T-cell (primary cell): ENCODE results near the gene GRIN2A. TPM values are rescaled to one million over a fixed set of nuclear protein-coding genes. Genes with fewer than 3 reads are reported as not detected.

ENCODE experiments used
- ATAC-seq, 4 experiments: fragments of 200-7000 bp in 3 of 4; fragments of 150-1000 bp in 1 of 4; cut with Tn5 transposase; replicated peaks in 1 of 4; 1 replicate in 3 of 4; 2 replicates in 1 of 4; pipeline ENCODE4 v1.10.0; 2021; ENCODE audit warnings: moderate library complexity in 3 of 4, mild to moderate bottlenecking in 2 of 4, moderate number of reproducible peaks in 1 of 4
- CTCF ChIA-PET, 2 donors: fragments of 300-600 bp; sonication (Branson Sonifier 250); formaldehyde crosslinking; loops; one replicate each; lab custom pipeline; 2022; ENCODE audit warnings: antibody characterized with exemption in 2 of 2; lab: Charles Lee
- POLR2A ChIA-PET, 2 donors: fragments of 300-600 bp; sonication (Branson Sonifier 250); formaldehyde crosslinking; loops; one replicate each; lab custom pipeline; 2022; ENCODE audit warnings: antibody characterized with exemption in 2 of 2; lab: Charles Lee
- DNase-seq, 35 experiments: peaks; one replicate each; pipeline versions ENCODE4 v3.0.0 to v3.0.0-alpha.2; 2013 to 2023
- H3K27ac ChIP-seq: one replicate; pipeline ENCODE4 v1.5.1; 2013; ENCODE audit warnings: low read length
- H3K27me3 ChIP-seq, 2 experiments: replicated peaks in 1 of 2; 1 replicate in 1 of 2; 2 replicates in 1 of 2; pipeline versions ENCODE4 v1.6.1 to v1.7.0; 2013; ENCODE audit warnings: low read length in 1 of 2, mixed read lengths in 1 of 2; ENCODE audit not compliant: control insufficient read depth in 2 of 2, insufficient read depth in 2 of 2; ENCODE audit errors: extremely low read depth in 1 of 2
- H3K36me3 ChIP-seq, 2 donors: 1 replicate in 1 of 2; 2 replicates in 1 of 2; pipeline versions ENCODE4 v1.6.1 to v1.7.0; 2013; ENCODE audit warnings: low read length in 1 of 2; ENCODE audit not compliant: control insufficient read depth in 2 of 2, insufficient read depth in 1 of 2; ENCODE audit errors: extremely low read depth in 1 of 2
- H3K4me1 ChIP-seq, 2 experiments: 1 replicate in 1 of 2; 2 replicates in 1 of 2; pipeline versions ENCODE4 v1.6.1 to v1.7.0; 2013; ENCODE audit warnings: low read length in 2 of 2, mixed read lengths in 1 of 2; ENCODE audit not compliant: insufficient read depth in 2 of 2, control insufficient read depth in 1 of 2; ENCODE audit errors: extremely low read depth in 1 of 2
- H3K4me3 ChIP-seq, 2 donors: 1 replicate in 1 of 2; 2 replicates in 1 of 2; pipeline versions ENCODE4 v1.5.1 to v1.7.0; 2013; ENCODE audit warnings: mild to moderate bottlenecking in 2 of 2, low read length in 1 of 2, moderate library complexity in 1 of 2; ENCODE audit not compliant: control insufficient read depth in 1 of 2; ENCODE audit errors: extremely low read depth in 1 of 2
- H3K9me3 ChIP-seq: 2 replicates; pipeline ENCODE4 v1.7.0; 2013
- H3K27ac Mint-ChIP-seq, 2 donors: one replicate each; pipeline ENCODE4 v1.8.0; 2020 to 2021; ENCODE audit warnings: mild to moderate bottlenecking in 2 of 2, mixed read lengths in 2 of 2
- H3K27me3 Mint-ChIP-seq, 2 donors: one replicate each; pipeline ENCODE4 v1.8.0; 2021 to 2022; ENCODE audit warnings: mixed read lengths in 2 of 2
- H3K36me3 Mint-ChIP-seq: one replicate; pipeline ENCODE4 v1.8.0; 2021; ENCODE audit warnings: mixed read lengths
- H3K4me1 Mint-ChIP-seq, 3 donors: one replicate each; pipeline ENCODE4 v1.8.0; 2020 to 2022; ENCODE audit warnings: mixed read lengths in 3 of 3, mild to moderate bottlenecking in 1 of 3
- H3K4me3 Mint-ChIP-seq, 3 donors: one replicate each; pipeline ENCODE4 v1.8.0; 2020 to 2022; ENCODE audit warnings: mild to moderate bottlenecking in 3 of 3, mixed read lengths in 3 of 3, moderate library complexity in 3 of 3
- H3K9me3 Mint-ChIP-seq, 3 donors: one replicate each; pipeline ENCODE4 v1.8.0; 2020 to 2022; ENCODE audit warnings: mixed read lengths in 3 of 3
- WGBS: methylation state at CpG from one replicate; pipeline ENCODE4 v1.1.5; 2013; ENCODE audit warnings: missing lambda C conversion rate; ENCODE audit not compliant: insufficient coverage; 5-methylcytosine and 5-hydroxymethylcytosine counted together
- total RNA-seq, 35 experiments: library from RNA in 6 of 35; stranded (reverse) in 6 of 35; fragments of 120-200 nt in 1 of 35; gene quantifications; one replicate each; pipeline versions ENCODE4 v1.2.1 to v1.2.4 and lab custom pipeline; 2013 to 2026

GRIN2A gene
- total RNA-seq, 5 donors from 2014 or later (not counting 1 experiment from before 2014, with no cell fraction given), result 0.03 TPM; not detected in 4

DNA sequence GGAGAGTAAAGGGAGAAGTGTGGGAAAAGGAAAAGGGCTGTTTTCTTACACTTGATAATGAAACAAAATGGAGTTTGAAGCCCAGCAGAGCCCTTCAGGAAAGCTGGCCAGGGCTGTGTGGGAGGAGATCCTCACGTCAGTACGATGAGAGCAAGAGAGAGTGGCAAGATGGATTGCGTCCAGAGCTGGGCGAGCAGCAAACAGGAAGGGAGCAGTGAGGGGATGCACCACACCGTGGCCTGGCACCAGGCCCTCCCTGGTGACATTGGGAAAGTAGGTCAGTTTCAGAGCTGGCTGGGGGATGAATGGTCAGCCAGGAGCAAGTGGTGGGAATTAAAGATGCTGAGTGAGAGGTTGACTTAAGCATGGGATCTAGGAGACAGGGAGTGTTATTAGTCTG lies 273.6 kb downstream of the GRIN2A start:
- POLR2A ChIA-PET, result no interaction called here
- Histone ChIP-seq H3K27me3 (no peaks in the 10 kb centered on the region), H3K27ac (no peak overlapping the region), H3K9me3 (no peaks in the 10 kb centered on the region), H3K36me3 (no peaks in the 10 kb centered on the region), H3K4me1 (no peaks in the 10 kb centered on the region), H3K4me3 (no peak overlapping the region)
- Mint-ChIP-seq H3K4me3 (no peak overlapping the region), H3K36me3 (no peaks in the 10 kb centered on the region), H3K9me3 (peaks cover 0 to 18% (median 4%) of the 10 kb centered on the region in 3 donors), H3K27me3 (no peaks in the 10 kb centered on the region), H3K27ac (no peak overlapping the region), H3K4me1 (no peaks in the 10 kb centered on the region)
- ATAC-seq (no peak), DNase-seq (no peak)
- CTCF ChIA-PET, result no interaction called here
- WGBS, result 44% methylated on average over 4 of the region's 5 CpGs

- H3K9me3 Mint-ChIP-seq, result peaks cover 0 to 18% (median 4%) of the 10 kb centered on the region in 3 donors
- H3K27me3 Mint-ChIP-seq, result no peaks in the 10 kb centered on the region
- ChIA-PET CTCF (no interaction called here), POLR2A (no interaction called here)
- H3K4me3 ChIP-seq, result no peak overlapping the region
- 94% methylated on average over 7 of the region's 8 CpGs for WGBS
- H3K36me3 ChIP-seq, result no peaks in the 10 kb centered on the region
- no peak overlapping the region for H3K27ac Mint-ChIP-seq
- H3K27ac ChIP-seq, result no peak overlapping the region
- H3K9me3 ChIP-seq, result no peaks in the 10 kb centered on the region
- H3K27me3 ChIP-seq, result no peaks in the 10 kb centered on the region
- H3K4me1 ChIP-seq, result no peaks in the 10 kb centered on the region
- H3K4me1 Mint-ChIP-seq, result no peaks in the 10 kb centered on the region
- no peaks in the 10 kb centered on the region for H3K36me3 Mint-ChIP-seq
- ATAC-seq, result no peak
- DNase-seq, result no peak
- no peak overlapping the region for H3K4me3 Mint-ChIP-seq
These were observed 274.5 kb downstream of the GRIN2A start for GRCh38 chr16:9907752-9908151.

GRCh38 chr16:9906218-9906617 lies 276.0 kb downstream of the GRIN2A start:
- no peaks in the 10 kb centered on the region for H3K4me1 ChIP-seq
- no CpG with 5 or more reads among the region's 3 CpGs for WGBS
- Mint-ChIP-seq H3K27ac (no peak overlapping the region), H3K4me3 (no peak overlapping the region), H3K36me3 (no peaks in the 10 kb centered on the region), H3K4me1 (no peaks in the 10 kb centered on the region), H3K9me3 (peaks cover 2 to 13% (median 7%) of the 10 kb centered on the region in 3 donors), H3K27me3 (no peaks in the 10 kb centered on the region)
- DNase-seq (no peak), ATAC-seq (no peak)
- H3K36me3 ChIP-seq, result no peaks in the 10 kb centered on the region
- ChIA-PET CTCF (no interaction called here), POLR2A (no interaction called here)
- H3K27ac ChIP-seq, result no peak overlapping the region
- no peaks in the 10 kb centered on the region for H3K27me3 ChIP-seq
- no peaks in the 10 kb centered on the region for H3K9me3 ChIP-seq
- no peak overlapping the region for H3K4me3 ChIP-seq

DNA sequence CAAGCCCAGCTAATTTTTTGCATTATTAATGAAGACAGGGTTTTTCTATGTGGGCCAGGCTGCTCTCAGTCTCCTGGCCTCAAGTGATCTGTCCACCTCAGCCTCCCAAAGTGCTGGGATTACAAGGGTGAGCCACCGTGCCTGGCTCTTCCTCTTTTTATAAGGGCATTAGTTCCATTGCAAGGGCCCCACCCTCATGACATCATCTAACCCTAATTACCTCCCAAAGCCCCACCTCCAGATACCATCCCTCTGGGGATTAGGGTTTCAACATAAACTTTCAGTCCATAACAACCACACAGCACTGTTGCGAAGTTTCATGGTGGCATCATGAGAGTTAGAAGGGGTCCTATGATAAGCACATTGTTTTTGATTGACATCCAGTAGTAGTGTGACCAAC lies 277.7 kb downstream of the GRIN2A start:
- DNase-seq, result no peak
- H3K4me3 Mint-ChIP-seq, result no peak overlapping the region
- H3K27me3 Mint-ChIP-seq, result no peaks in the 10 kb centered on the region
- H3K4me1 ChIP-seq, result no peaks in the 10 kb centered on the region
- POLR2A ChIA-PET, result no interaction called here
- no peaks in the 10 kb centered on the region for H3K4me1 Mint-ChIP-seq
- H3K4me3 ChIP-seq, result no peak overlapping the region
- H3K36me3 Mint-ChIP-seq, result no peaks in the 10 kb centered on the region
- CTCF ChIA-PET, result no interaction called here
- H3K27ac Mint-ChIP-seq, result no peak overlapping the region
- peaks cover 2 to 19% (median 7%) of the 10 kb centered on the region in 3 donors for H3K9me3 Mint-ChIP-seq
- H3K36me3 ChIP-seq, result no peaks in the 10 kb centered on the region
- WGBS, result 86% methylated on average over 1 of the region's 2 CpGs
- no peak overlapping the region for H3K27ac ChIP-seq
- ATAC-seq, result no peak
- H3K9me3 ChIP-seq, result no peaks in the 10 kb centered on the region
- no peaks in the 10 kb centered on the region for H3K27me3 ChIP-seq

GRCh38 chr16:9900576-9900975 lies 281.7 kb downstream of the GRIN2A start:
- no peak overlapping the region for H3K4me3 Mint-ChIP-seq
- H3K27ac ChIP-seq, result no peak overlapping the region
- CTCF ChIA-PET, result no interaction called here
- H3K9me3 Mint-ChIP-seq, result peaks cover 2 to 12% (median 3%) of the 10 kb centered on the region in 3 donors
- WGBS, result no CpG with 5 or more reads among the region's 4 CpGs
- H3K27me3 ChIP-seq, result no peaks in the 10 kb centered on the region
- no peaks in the 10 kb centered on the region for H3K9me3 ChIP-seq
- no peaks in the 10 kb centered on the region for H3K36me3 ChIP-seq
- DNase-seq (no peak), ATAC-seq (no peak)
- POLR2A ChIA-PET, result no interaction called here
- no peaks in the 10 kb centered on the region for H3K4me1 Mint-ChIP-seq
- no peak overlapping the region for H3K4me3 ChIP-seq
- H3K27ac Mint-ChIP-seq, result no peak overlapping the region
- H3K27me3 Mint-ChIP-seq, result no peaks in the 10 kb centered on the region
- H3K36me3 Mint-ChIP-seq, result no peaks in the 10 kb centered on the region
- no peaks in the 10 kb centered on the region for H3K4me1 ChIP-seq

- H3K9me3 ChIP-seq, result no peaks in the 10 kb centered on the region
- H3K27ac ChIP-seq, result no peak overlapping the region
- no peaks in the 10 kb centered on the region for H3K27me3 ChIP-seq
- Mint-ChIP-seq H3K27ac (no peak overlapping the region), H3K27me3 (no peaks in the 10 kb centered on the region), H3K36me3 (no peaks in the 10 kb centered on the region), H3K9me3 (peaks cover 2 to 22% (median 3%) of the 10 kb centered on the region in 3 donors), H3K4me3 (no peak overlapping the region), H3K4me1 (no peaks in the 10 kb centered on the region)
- CTCF ChIA-PET, result interaction anchor here in 1 of 2 donors (0.7 kb wide), 1 partner anchor 200 kb away, joined by 17 read pairs; no protein-coding TSS in a partner anchor
- POLR2A ChIA-PET, result no interaction called here
- no peak overlapping the region for H3K4me3 ChIP-seq
- no peaks in the 10 kb centered on the region for H3K4me1 ChIP-seq
- WGBS, result 56% methylated on average over 3 of the region's 4 CpGs
- no peaks in the 10 kb centered on the region for H3K36me3 ChIP-seq
- no peak for DNase-seq
- ATAC-seq, result no peak
These were observed 283.7 kb downstream of the GRIN2A start for GRCh38 chr16:9898555-9898954.

DNA sequence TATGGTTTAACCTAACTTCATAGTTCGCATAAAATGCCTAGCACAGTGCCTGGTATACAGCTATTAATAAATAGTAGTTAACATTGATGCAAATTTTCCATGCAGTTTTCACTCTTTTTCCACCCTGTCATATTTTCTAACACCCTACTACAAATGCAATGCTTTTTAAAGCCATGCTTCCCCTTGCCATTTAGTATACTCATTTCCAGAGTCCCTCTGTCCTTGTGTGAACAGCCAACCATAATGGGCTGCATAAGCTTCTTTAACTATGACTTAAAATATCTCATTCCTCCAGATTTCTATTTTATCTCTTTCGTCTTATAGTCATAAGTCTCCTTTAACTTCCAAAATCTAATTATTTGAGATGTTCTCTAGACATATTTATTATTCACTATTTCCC lies 284.1 kb downstream of the GRIN2A start:
- Histone ChIP-seq H3K4me1 (no peaks in the 10 kb centered on the region), H3K27ac (no peak overlapping the region), H3K27me3 (no peaks in the 10 kb centered on the region), H3K36me3 (no peaks in the 10 kb centered on the region), H3K4me3 (no peak overlapping the region), H3K9me3 (no peaks in the 10 kb centered on the region)
- Mint-ChIP-seq H3K27ac (no peak overlapping the region), H3K4me1 (no peaks in the 10 kb centered on the region), H3K36me3 (no peaks in the 10 kb centered on the region), H3K27me3 (no peaks in the 10 kb centered on the region), H3K9me3 (peaks cover 2 to 22% (median 3%) of the 10 kb centered on the region in 3 donors), H3K4me3 (no peak overlapping the region)
- ChIA-PET POLR2A (no interaction called here), CTCF (no interaction called here)
- ATAC-seq (no peak), DNase-seq (no peak)
- no CpG with 5 or more reads among the region's 2 CpGs for WGBS
